Esophagus squamous epithelium (tissue), 4 donors: Measurements from ENCODE around the gene ITPR2.

Experiments
- CTCF ChIP-seq, 6 experiments: fragments of 450-650 bp in 4 of 6; fragments of 200-600 bp in 2 of 6; sonication (generic) in 2 of 6; IDR thresholded peaks; one replicate each; pipeline ENCODE4 v1.5.1; 2016 to 2019; ENCODE audit warnings: antibody characterized with exemption in 6 of 6, mild to moderate bottlenecking in 4 of 6, moderate library complexity in 4 of 6
- POLR2A ChIP-seq, 4 donors: fragments of 450-650 bp; IDR thresholded peaks; one replicate each; pipeline ENCODE4 v1.6.1; 2017; ENCODE audit warnings: antibody characterized with exemption in 4 of 4, mild to moderate bottlenecking in 4 of 4, moderate library complexity in 3 of 4

GRCh38 chr12:26736563-26737486 is 96.2 kb downstream of the ITPR2 start:
- TF ChIP-seq POLR2A (IDR thresholded peaks at IDR 0.05) (no peak), CTCF (IDR thresholded peaks at IDR 0.05) (no peak)
